H1 (cell line): ENCODE data around the gene KIAA0513. TPM values are rescaled to one million over a fixed set of nuclear protein-coding genes. Genes with fewer than 3 reads are reported as not detected.

Source experiments
- CTCF ChIA-PET: fragments of 300-600 bp; sonication (Branson Sonifier 250); formaldehyde crosslinking; loops from one replicate; lab custom pipeline; 2021; ENCODE audit not compliant: partially characterized antibody; lab: Charles Lee
- POLR2A ChIA-PET: fragments of 300-600 bp; sonication (Branson Sonifier 250); formaldehyde crosslinking; loops from one replicate; lab custom pipeline; 2021; ENCODE audit warnings: inconsistent platforms; ENCODE audit not compliant: partially characterized antibody; lab: Charles Lee
- DNase-seq, 2 experiments: peaks; one replicate each; pipeline versions ENCODE4 v3.0.0 to v3.0.0-alpha.2; 2010 to 2022; ENCODE audit warnings: low spot score in 2 of 2, low read depth in 1 of 2, mixed read lengths in 1 of 2
- FAIRE-seq: peaks from 2 replicates; lab custom pipeline; 2011; peaks lifted over from hg19 to GRCh38; lab: Jason Lieb, UNC
- H2AFZ ChIP-seq: 2 replicates; pipeline ENCODE4 v1.8.1; 2012; ENCODE audit warnings: low read length, inconsistent platforms
- H2AK5ac ChIP-seq: 2 replicates; pipeline ENCODE4 v1.6.1; 2013; ENCODE audit warnings: low read depth, low read length
- H2BK120ac ChIP-seq: replicated peaks from 2 replicates; pipeline ENCODE3; 2013; ENCODE audit warnings: low read depth, low read length, inconsistent platforms
- H2BK12ac ChIP-seq: 2 replicates; pipeline ENCODE4 v1.6.1; 2013; ENCODE audit warnings: low read depth, low read length
- H2BK15ac ChIP-seq: 2 replicates; pipeline ENCODE4 v1.6.1; 2013; ENCODE audit warnings: low read length
- H2BK20ac ChIP-seq: 2 replicates; pipeline ENCODE4 v1.6.1; 2013; ENCODE audit warnings: low read length
- H2BK5ac ChIP-seq: 2 replicates; pipeline ENCODE4 v1.6.1; 2013; ENCODE audit warnings: low read depth, low read length
- H3K14ac ChIP-seq: 2 replicates; pipeline ENCODE4 v1.6.1; 2013; ENCODE audit warnings: inconsistent platforms; ENCODE audit not compliant: insufficient read length
- H3K18ac ChIP-seq: 2 replicates; pipeline ENCODE4 v1.6.1; 2013; ENCODE audit warnings: low read length; ENCODE audit errors: extremely low read depth
- H3K23ac ChIP-seq: 2 replicates; pipeline ENCODE4 v1.6.1; 2013; ENCODE audit warnings: inconsistent platforms; ENCODE audit not compliant: insufficient read length
- H3K23me2 ChIP-seq: 2 replicates; pipeline ENCODE4 v1.6.1; 2013; ENCODE audit warnings: low read depth, low read length
- H3K27ac ChIP-seq: 2 replicates; pipeline ENCODE4 v1.6.1; 2011; ENCODE audit warnings: low read depth, low read length, inconsistent platforms
- H3K27me3 ChIP-seq, 4 experiments: replicated peaks in 1 of 4; 1 replicate in 1 of 4; 2 replicates in 3 of 4; pipeline versions ENCODE4 v1.6.1 to v1.8.1; 2011 to 2013; ENCODE audit warnings: low read length in 3 of 4, mild to moderate bottlenecking in 3 of 4, inconsistent platforms in 2 of 4, mixed read lengths in 2 of 4, moderate library complexity in 1 of 4; ENCODE audit not compliant: control insufficient read depth in 3 of 4, insufficient read depth in 3 of 4; ENCODE audit errors: extremely low read depth in 1 of 4
- H3K36me3 ChIP-seq, 4 experiments: 2 replicates each; pipeline versions ENCODE4 v1.6.1 to v1.8.1; 2011 to 2013; ENCODE audit warnings: mild to moderate bottlenecking in 4 of 4, low read length in 3 of 4, moderate library complexity in 2 of 4, control low read depth in 1 of 4, inconsistent platforms in 1 of 4; ENCODE audit not compliant: insufficient read depth in 4 of 4, control insufficient read depth in 2 of 4
- H3K4ac ChIP-seq: replicated peaks from 2 replicates; pipeline ENCODE3; 2013; ENCODE audit warnings: low read length, low read depth, mixed read lengths, inconsistent platforms; ENCODE audit not compliant: insufficient read length
- H3K4me1 ChIP-seq, 4 experiments: replicated peaks in 1 of 4; 1 replicate in 1 of 4; 2 replicates in 3 of 4; pipeline versions ENCODE4 v1.6.1 to v1.8.1; 2011 to 2013; ENCODE audit warnings: low read length in 3 of 4, inconsistent platforms in 2 of 4, mixed read lengths in 1 of 4; ENCODE audit not compliant: insufficient read depth in 4 of 4, control insufficient read depth in 3 of 4
- H3K4me2 ChIP-seq, 2 experiments: 2 replicates each; pipeline versions ENCODE4 v1.6.1 to v1.8.1; 2011 to 2013; ENCODE audit warnings: low read depth in 2 of 2, low read length in 2 of 2, control low read depth in 1 of 2, inconsistent platforms in 1 of 2, mild to moderate bottlenecking in 1 of 2; ENCODE audit not compliant: insufficient read depth in 1 of 2
- H3K4me3 ChIP-seq, 4 experiments: fragments of 200-600, 300-600 bp in 1 of 4; sonication (generic), shearing (Covaris generic), sonication (Bioruptor Twin) in 1 of 4; 2 replicates each; pipeline versions ENCODE4 v1.5.1 to v1.8.1; 2011 to 2016; ENCODE audit warnings: low read length in 4 of 4, low read depth in 3 of 4, control low read depth in 2 of 4, inconsistent platforms in 2 of 4, mild to moderate bottlenecking in 2 of 4, mixed read lengths in 1 of 4, moderate library complexity in 1 of 4; ENCODE audit not compliant: insufficient read depth in 2 of 4; ENCODE audit errors: extremely low read depth in 1 of 4
- H3K56ac ChIP-seq: replicated peaks from 2 replicates; pipeline ENCODE3; 2013; ENCODE audit warnings: low read depth, mild to moderate bottlenecking, mixed read lengths, low read length, inconsistent platforms; ENCODE audit not compliant: insufficient read length
- H3K79me1 ChIP-seq: 2 replicates; pipeline ENCODE4 v1.6.1; 2013; ENCODE audit warnings: low read depth, low read length, control low read depth
- H3K79me2 ChIP-seq, 2 experiments: 2 replicates each; pipeline versions ENCODE4 v1.6.1 to v1.8.1; 2012 to 2013; ENCODE audit warnings: low read length in 2 of 2, mild to moderate bottlenecking in 2 of 2, inconsistent platforms in 1 of 2; ENCODE audit not compliant: insufficient read depth in 2 of 2, control insufficient read depth in 1 of 2
- H3K9ac ChIP-seq, 4 experiments: replicated peaks in 1 of 4; 1 replicate in 1 of 4; 2 replicates in 3 of 4; pipeline versions ENCODE4 v1.6.1 to v1.8.1; 2011 to 2013; ENCODE audit warnings: low read depth in 3 of 4, low read length in 3 of 4, control low read depth in 2 of 4, mild to moderate bottlenecking in 2 of 4, moderate library complexity in 2 of 4, inconsistent platforms in 1 of 4; ENCODE audit errors: extremely low read depth in 1 of 4
- H3K9me3 ChIP-seq, 2 experiments: 2 replicates each; pipeline versions ENCODE4 v1.6.1 to v1.8.1; 2012 to 2013; ENCODE audit warnings: mild to moderate bottlenecking in 2 of 2, moderate library complexity in 2 of 2, control low read depth in 1 of 2, inconsistent platforms in 1 of 2, low read depth in 1 of 2, low read length in 1 of 2, mixed read lengths in 1 of 2; ENCODE audit not compliant: insufficient read depth in 2 of 2
- H4K20me1 ChIP-seq, 2 experiments: replicated peaks in 1 of 2; 2 replicates each; pipeline versions ENCODE3 to v1.8.1; 2011 to 2013; ENCODE audit warnings: inconsistent platforms in 2 of 2, low read length in 2 of 2, mild to moderate bottlenecking in 1 of 2; ENCODE audit not compliant: insufficient read depth in 2 of 2, control insufficient read depth in 1 of 2
- H4K5ac ChIP-seq: 2 replicates; pipeline ENCODE4 v1.6.1; 2013; ENCODE audit warnings: low read length, low read depth, mixed read lengths, inconsistent platforms; ENCODE audit not compliant: insufficient read length
- H4K8ac ChIP-seq: 2 replicates; pipeline ENCODE4 v1.8.0; 2013; ENCODE audit warnings: mild to moderate bottlenecking, moderate library complexity, low read length, inconsistent platforms; ENCODE audit not compliant: insufficient read depth; ENCODE audit errors: extremely low read depth
- H4K91ac ChIP-seq: replicated peaks from 2 replicates; pipeline ENCODE3; 2013; ENCODE audit warnings: low read length, mixed read lengths, inconsistent platforms; ENCODE audit not compliant: insufficient read length
- CBX8 ChIP-seq: fragments of 300-800, 300-1000 bp; sonication (generic); IDR thresholded peaks from 2 replicates; pipeline ENCODE4 v1.7.1; 2016; ENCODE audit warnings: low read depth, low read length, borderline replicate concordance
- HDAC6 ChIP-seq: IDR thresholded peaks from one replicate; pipeline ENCODE4 v1.7.1; 2012; ENCODE audit warnings: low read depth, mild to moderate bottlenecking, inconsistent platforms, low read length, moderate library complexity
- KDM5A ChIP-seq: fragments of 200-600 bp; IDR thresholded peaks from 2 replicates; pipeline ENCODE4 v1.7.1; 2012; ENCODE audit warnings: mild to moderate bottlenecking, low read length, inconsistent platforms, mixed read lengths
- RBBP5 ChIP-seq: IDR thresholded peaks from 2 replicates; pipeline ENCODE4 v1.7.1; 2012; ENCODE audit warnings: low read depth, mild to moderate bottlenecking, inconsistent platforms, low read length, moderate library complexity, borderline replicate concordance
- RNF2 ChIP-seq: fragments of 200-900, 300-1000 bp; sonication (generic); IDR thresholded peaks from 2 replicates; pipeline ENCODE4 v1.7.1; 2016; ENCODE audit warnings: borderline replicate concordance, low read depth, mild to moderate bottlenecking, antibody characterized with exemption, low read length; ENCODE audit not compliant: poor library complexity, severe bottlenecking; ENCODE audit errors: missing control alignments
- RXRA ChIP-seq: IDR thresholded peaks from 2 replicates; pipeline ENCODE4 v1.6.1; 2011; ENCODE audit warnings: low read depth, mild to moderate bottlenecking, low read length, moderate library complexity; ENCODE audit not compliant: insufficient read depth
- SAP30 ChIP-seq: fragments of 300-600 bp; sonication (generic); IDR thresholded peaks from 2 replicates; pipeline ENCODE4 v1.7.1; 2012; ENCODE audit warnings: low read length, moderate library complexity, mild to moderate bottlenecking, inconsistent platforms; ENCODE audit not compliant: insufficient read depth, insufficient replicate concordance
- TAF1 ChIP-seq: IDR thresholded peaks from 2 replicates; pipeline ENCODE4 v1.6.1; 2011; ENCODE audit warnings: mild to moderate bottlenecking, low read depth, low read length
- WGBS, 2 experiments: shearing (Covaris generic) in 1 of 2; methylation state at CpG; one replicate each; pipeline versions ENCODE4 v1.1.6 to v1.1.7; 2013 to 2015; ENCODE audit warnings: low lambda C conversion rate in 2 of 2, mixed read lengths in 2 of 2, inconsistent platforms in 1 of 2, low coverage in 1 of 2, missing lambda C conversion rate in 1 of 2; ENCODE audit not compliant: insufficient replicate concordance in 2 of 2, insufficient coverage in 1 of 2, insufficient read length in 1 of 2; ENCODE audit errors: extremely low coverage in 1 of 2, missing lambda C conversion rate in 1 of 2; 5-methylcytosine and 5-hydroxymethylcytosine counted together
- polyA plus RNA-seq, 7 experiments: library from polyadenylated mRNA; depleted of rRNA in 3 of 7; stranded (reverse) in 5 of 7; unstranded in 2 of 7; fragments of >200 nt in 5 of 7; fragments of 200-250 nt in 2 of 7; gene quantifications; 1 replicate in 5 of 7; 2 replicates in 1 of 7; 4 replicates in 1 of 7; pipeline versions ENCODE4 v1.2.1 to v1.2.3, GENCODE V29; 2011 to 2013; ENCODE audit warnings: missing spikeins in 2 of 7, mixed read lengths in 2 of 7
- total RNA-seq: library from RNA; stranded (reverse); fragmentation: NEBNext Ultra II Directional; extraction: Animal tissue kit (Norgen Biotek cat#: 25700); gene quantifications from 2 replicates; pipeline ENCODE4 v1.2.1, GENCODE V29; 2021

KIAA0513 gene
- total and polyA plus RNA-seq, 2 of the 8 experiments (the other 6 are each of a cell fraction or from before 2014, with no cell fraction given): 2.1 to 6.1 TPM

- FAIRE-seq: no peak
- TF ChIP-seq KDM5A (no peak), CBX8 (no peak), RXRA (no peak), SAP30 (no peak), RNF2 (no peak), HDAC6 (no peak), TAF1 (no peak), RBBP5 (no peak)
- Histone ChIP-seq H4K8ac (no peak overlapping the region), H2BK5ac (no peak overlapping the region), H2BK120ac (no peak overlapping the region), H2BK15ac (no peak overlapping the region), H3K27ac (no peak overlapping the region), H3K14ac (no peak overlapping the region), H3K9ac (no peak overlapping the region), H4K5ac (no peak overlapping the region), H3K36me3 (no peaks in the 10 kb centered on the region), H3K23ac (no peak overlapping the region), H3K79me1 (no peaks in the 10 kb centered on the region), H2BK20ac (no peak overlapping the region), H2AFZ (no peak overlapping the region), H3K4ac (peak overlapping the region; percentile 10), H3K9me3 (no peaks in the 10 kb centered on the region), H3K23me2 (peaks cover 7% of the 10 kb centered on the region; the same call in 1 of the 2 replicates), H3K4me1 (peaks cover 12 to 30% (median 25%) of the 10 kb centered on the region in 4 experiments), H3K79me2 (no peaks in the 10 kb centered on the region), H4K91ac (peak overlapping the region; percentile 18), H2BK12ac (peak overlapping the region; percentile 39; the same call in 1 of the 2 replicates), H3K4me3 (no peak overlapping the region), H4K20me1 (peaks cover 0 to 2% of the 10 kb centered on the region in 2 experiments), H3K56ac (no peak overlapping the region), H3K18ac (no peak overlapping the region; the same call in 1 of the 2 replicates), H3K27me3 (peaks cover 8 to 48% (median 40%) of the 10 kb centered on the region in 4 experiments), H3K4me2 (no peak overlapping the region), H2AK5ac (no peak overlapping the region)
- no peak for DNase-seq
- POLR2A ChIA-PET: no interaction called here
- WGBS, 2 experiments: 91% methylated on average over 13 of the region's 17 CpGs; no CpG with 5 or more reads in 1 of the 2 experiments
- CTCF ChIA-PET: interaction anchor here (0.6 to 4.4 kb wide), 20 partner anchors 9 to 642 kb away, joined by 3 to 29 read pairs (median 6); partner anchors contain the start of gene KIAA0513
Observed at GRCh38 chr16:85085721-85086120, 58.1 kb downstream of the KIAA0513 start.
